Measurements from ENCODE around the gene BDH1. TPM values are rescaled to one million over a fixed set of nuclear protein-coding genes. Genes with fewer than 3 reads are reported as not detected.

The BDH1 gene
- polyA plus RNA-seq, 1 experiment: 6.5 TPM

GRCh38 chr3:197475997-197476525, 79.7 kb downstream of the BDH1 start:
- no peak for TF ChIP-seq CTCF (IDR thresholded peaks at IDR 0.05; ENCODE audit: insufficient read depth, low read depth, low read length)
- Histone ChIP-seq H3K27me3 (ENCODE audit: control insufficient read depth, insufficient read depth, low read length) (no peaks in the 10 kb centered on the region), H3K4me3 (ENCODE audit: low read depth, low read length) (no peak overlapping the region), H3K36me3 (ENCODE audit: control insufficient read depth, insufficient read depth, low read length) (no peaks in the 10 kb centered on the region; the same call in 1 of the 2 replicates)
- ChIA-PET POLR2A (no interaction called here), CTCF (no interaction called here)
- no peak for DNase-seq (ENCODE audit: low read depth)

GRCh38 chr3:197475514-197475913, 80.3 kb downstream of the BDH1 start:
- ChIA-PET CTCF (interaction anchor here (1.0 kb wide), 1 partner anchor 45 kb away, joined by 3 read pairs; no protein-coding TSS in a partner anchor), POLR2A (no interaction called here)
- no peak for TF ChIP-seq CTCF (IDR thresholded peaks at IDR 0.05; ENCODE audit: insufficient read depth, low read depth, low read length)
- DNase-seq (ENCODE audit: low read depth): no peak
- no peaks in the 10 kb centered on the region; the same call in 1 of the 2 replicates for H3K36me3 ChIP-seq (ENCODE audit: control insufficient read depth, insufficient read depth, low read length)
- H3K27me3 ChIP-seq (ENCODE audit: control insufficient read depth, insufficient read depth, low read length): no peaks in the 10 kb centered on the region
- H3K4me3 ChIP-seq (ENCODE audit: low read depth, low read length): no peak overlapping the region

- CTCF ChIA-PET: interaction anchor here (1.5 kb wide), 1 partner anchor 34 kb away, joined by 3 read pairs; no protein-coding TSS in a partner anchor
These were observed 83.6 kb downstream of the BDH1 start for GRCh38 chr3:197472151-197472550.

GRCh38 chr3:197471221-197472010, 84.4 kb downstream of the BDH1 start:
- H3K36me3 ChIP-seq (ENCODE audit: control insufficient read depth, insufficient read depth, low read length): no peaks in the 10 kb centered on the region; the same call in 1 of the 2 replicates
- H3K27me3 ChIP-seq (ENCODE audit: control insufficient read depth, insufficient read depth, low read length): no peaks in the 10 kb centered on the region
- H3K4me3 ChIP-seq (ENCODE audit: low read depth, low read length): no peak overlapping the region
- ChIA-PET POLR2A (no interaction called here), CTCF (interaction anchor here (0.9 to 1.5 kb wide), 3 partner anchors 10 to 45 kb away, joined by 3 read pairs; no protein-coding TSS in a partner anchor)
- TF ChIP-seq CTCF (IDR thresholded peaks at IDR 0.05; ENCODE audit: insufficient read depth, low read depth, low read length): no peak
- no peak for DNase-seq (ENCODE audit: low read depth)

More at GRCh38 chr3:197472151-197472550, 83.6 kb downstream of the BDH1 start:
- DNase-seq (ENCODE audit: low read depth): no peak
- POLR2A ChIA-PET: interaction anchor here (0.6 kb wide), 1 partner anchor 15 kb away, joined by 4 read pairs; no protein-coding TSS in a partner anchor
- TF ChIP-seq CTCF (IDR thresholded peaks at IDR 0.05; ENCODE audit: insufficient read depth, low read depth, low read length): no peak
- Histone ChIP-seq H3K27me3 (ENCODE audit: control insufficient read depth, insufficient read depth, low read length) (no peaks in the 10 kb centered on the region), H3K36me3 (ENCODE audit: control insufficient read depth, insufficient read depth, low read length) (no peaks in the 10 kb centered on the region; the same call in 1 of the 2 replicates), H3K4me3 (ENCODE audit: low read depth, low read length) (no peak overlapping the region)

GRCh38 chr3:197468866-197469382, 86.8 kb downstream of the BDH1 start:
- no peak overlapping the region for H3K4me3 ChIP-seq (ENCODE audit: low read depth, low read length)
- no peaks in the 10 kb centered on the region; the same call in 1 of the 2 replicates for H3K36me3 ChIP-seq (ENCODE audit: control insufficient read depth, insufficient read depth, low read length)
- H3K27me3 ChIP-seq (ENCODE audit: control insufficient read depth, insufficient read depth, low read length): no peaks in the 10 kb centered on the region
- TF ChIP-seq CTCF (IDR thresholded peaks at IDR 0.05; ENCODE audit: insufficient read depth, low read depth, low read length): no peak
- DNase-seq (ENCODE audit: low read depth): no peak
- ChIA-PET POLR2A (interaction anchor here (0.6 kb wide), 1 partner anchor 34 kb away, joined by 7 read pairs; no protein-coding TSS in a partner anchor), CTCF (no interaction called here)
